NCI-H1436 treated with DMSO at 0.1 percent for 48 hours (cell line): ENCODE data around the gene TGM6.
A peak's percentile ranks its signal among the peaks of the same experiment; 100 is the strongest.

Experiments
- DNase-seq: peaks from one replicate; lab custom pipeline; 2025; lab: John Stamatoyannopoulos, UW

The TGM6 gene

DNA sequence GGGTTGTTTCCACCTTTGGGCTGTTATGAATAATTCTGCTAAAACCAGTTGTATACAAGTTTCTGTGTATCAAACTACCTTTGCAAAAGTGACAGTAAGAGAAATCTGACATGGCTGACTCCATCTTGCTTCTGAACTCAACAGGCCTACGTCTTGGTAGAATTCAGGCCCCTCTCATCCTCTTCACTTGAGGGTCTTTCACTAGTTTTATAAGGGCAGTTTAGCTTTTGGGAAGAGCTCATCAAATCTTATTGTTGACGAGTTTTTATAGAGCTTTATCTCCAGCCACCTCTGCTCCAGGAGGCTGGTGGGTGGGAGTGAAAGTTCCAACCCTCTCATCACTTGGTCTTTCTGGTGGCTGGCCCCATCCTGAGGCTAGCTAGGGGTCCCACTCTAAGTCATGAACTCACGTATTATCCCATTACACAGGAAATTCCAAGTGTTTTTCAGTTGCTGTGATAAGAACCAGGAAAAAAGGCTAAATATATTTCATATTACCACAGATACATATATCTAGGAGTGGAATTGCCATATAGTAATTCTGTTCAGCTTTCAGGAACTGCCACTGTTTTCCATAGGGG, 78.3 kb downstream of the TGM6 start:
- DNase-seq = no peak

- no peak for DNase-seq
Measured at GRCh38 chr20:2459981-2460751, 79.5 kb downstream of the TGM6 start.

GRCh38 chr20:2460752-2461424, 80.2 kb downstream of the TGM6 start:
- no peak for DNase-seq

- DNase-seq = no peak
Measured at GRCh38 chr20:2462484-2462883, 81.8 kb downstream of the TGM6 start.

DNA sequence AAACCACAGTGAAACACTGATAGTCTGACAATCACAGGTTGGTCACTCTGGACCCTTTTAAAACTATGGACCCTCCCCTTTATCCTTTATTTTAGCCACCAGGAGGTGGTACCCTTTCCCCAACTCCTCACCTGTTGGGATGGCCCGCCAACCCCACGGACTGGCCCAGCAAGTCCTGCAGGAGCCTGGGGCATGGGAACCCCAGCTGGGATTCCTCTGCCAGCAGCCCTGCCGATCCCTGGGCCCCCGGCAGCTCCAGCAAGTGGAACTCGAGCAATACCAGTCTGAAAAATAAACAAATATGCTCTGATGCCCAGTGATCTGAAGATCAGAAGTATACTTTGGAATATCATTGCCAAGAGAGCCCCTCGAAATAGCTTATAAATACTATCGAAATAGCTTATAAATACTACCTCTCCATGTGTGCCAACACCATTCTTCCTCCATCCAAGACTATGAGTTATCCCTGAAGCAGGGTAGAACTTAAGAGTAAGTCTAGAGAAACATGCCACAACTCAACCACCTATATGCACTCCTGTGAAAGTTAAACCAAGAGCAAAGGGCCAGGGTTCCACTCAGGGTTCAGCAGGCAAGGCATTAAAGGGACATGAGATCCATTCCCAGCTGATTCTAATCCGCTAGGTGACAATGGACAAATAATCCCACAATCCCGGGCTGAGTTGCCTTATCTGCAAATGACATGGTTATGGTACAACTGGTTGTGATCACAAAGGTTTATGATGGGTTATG, 83.1 kb downstream of the TGM6 start:
- DNase-seq = no peak

- DNase-seq = no peak
Measured at GRCh38 chr20:2465100-2465499, 84.4 kb downstream of the TGM6 start.

GRCh38 chr20:2467412-2467811, 86.7 kb downstream of the TGM6 start:
- DNase-seq = no peak

GRCh38 chr20:2468581-2469407, 88.1 kb downstream of the TGM6 start:
- no peak for DNase-seq

DNA sequence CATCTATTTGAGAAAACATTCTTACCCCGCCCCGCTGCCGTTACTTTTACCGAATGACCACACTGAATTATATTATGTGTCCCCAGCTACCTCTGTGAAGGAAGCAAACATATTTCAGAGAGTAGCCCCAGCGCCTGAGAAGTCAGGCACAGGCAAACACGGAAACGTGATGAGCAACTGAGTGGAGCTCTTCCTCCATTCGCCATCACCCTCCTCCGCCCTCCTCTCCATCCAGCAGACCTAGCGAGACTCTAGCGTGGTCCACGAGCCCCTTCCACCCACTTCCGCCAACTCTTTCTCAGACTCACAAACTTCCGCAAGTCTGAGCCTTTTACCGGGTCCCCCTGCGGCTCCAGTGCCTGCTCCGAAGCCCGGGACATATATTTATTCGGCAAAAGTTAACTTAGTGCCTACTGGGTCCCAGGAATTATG, 89.3 kb downstream of the TGM6 start:
- no peak for DNase-seq

- DNase-seq = peak; percentile 92
Measured at GRCh38 chr20:2470423-2471193, 89.9 kb downstream of the TGM6 start, which contains the start of gene SNRPB. Gene SNRPB (minus strand): TSS chr20:2470789. CDS start chr20:2470690, 99 bp downstream.

DNA sequence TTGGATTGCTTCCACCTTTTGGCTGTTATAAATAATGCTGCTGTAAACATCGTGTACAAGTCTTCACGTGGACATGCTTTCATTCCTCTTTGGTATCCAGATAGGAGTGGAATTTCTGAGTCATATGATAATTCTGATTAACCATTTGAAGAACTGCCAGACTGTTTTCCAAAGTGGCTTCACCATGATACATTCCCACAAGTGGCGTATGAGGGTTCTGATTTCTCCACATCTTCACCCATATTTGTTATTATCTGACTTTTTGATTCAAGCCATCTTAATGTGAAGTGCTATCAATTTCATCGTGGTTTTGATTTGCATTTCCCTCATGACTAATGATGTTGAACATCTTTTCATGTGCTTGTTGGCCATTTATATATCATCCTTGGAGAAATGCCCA, 92.8 kb downstream of the TGM6 start:
- no peak for DNase-seq

DNA sequence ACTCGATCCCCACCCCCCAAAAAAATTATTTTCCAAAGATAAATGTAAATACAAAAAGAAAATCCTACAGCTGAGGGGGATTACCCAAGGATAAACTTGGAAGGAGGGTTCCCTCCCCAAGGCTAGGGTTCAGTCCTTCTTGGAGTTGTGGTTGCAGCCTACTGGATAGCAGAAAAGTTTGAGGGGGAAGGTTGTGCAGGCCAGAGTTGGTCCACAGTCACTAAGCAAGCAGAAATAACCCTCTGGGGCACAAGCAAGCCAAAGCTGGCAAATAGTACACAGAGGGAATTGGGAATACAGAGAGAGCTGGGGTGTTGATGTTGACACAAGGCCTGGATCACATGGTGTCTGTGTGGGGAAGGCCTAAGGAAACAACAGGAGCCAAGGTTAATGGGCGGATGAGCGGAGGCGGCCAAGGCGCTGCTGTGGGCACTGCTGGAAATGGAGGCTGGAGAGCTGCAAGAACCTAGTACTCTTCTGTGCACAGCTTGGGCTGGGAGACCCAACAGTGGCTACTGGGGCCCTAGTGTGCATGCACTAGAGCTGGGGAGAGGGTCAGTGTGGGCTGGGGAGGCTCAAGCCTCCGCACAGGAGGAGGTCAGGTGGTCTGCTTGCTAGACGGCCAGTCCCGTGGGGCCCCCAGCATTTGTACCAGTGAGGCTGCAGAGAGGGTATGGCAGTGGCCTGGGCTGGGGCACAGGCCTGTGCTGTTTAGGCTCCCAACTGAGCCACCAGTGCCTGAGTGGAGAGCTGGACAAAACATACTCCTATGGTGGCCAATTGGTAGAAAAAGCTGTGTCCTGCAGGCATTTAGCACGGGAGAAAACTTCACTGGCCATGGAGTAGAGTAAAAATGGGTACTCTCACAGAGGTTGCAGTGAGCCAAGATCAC, 95.4 kb downstream of the TGM6 start:
- DNase-seq = no peak

DNA sequence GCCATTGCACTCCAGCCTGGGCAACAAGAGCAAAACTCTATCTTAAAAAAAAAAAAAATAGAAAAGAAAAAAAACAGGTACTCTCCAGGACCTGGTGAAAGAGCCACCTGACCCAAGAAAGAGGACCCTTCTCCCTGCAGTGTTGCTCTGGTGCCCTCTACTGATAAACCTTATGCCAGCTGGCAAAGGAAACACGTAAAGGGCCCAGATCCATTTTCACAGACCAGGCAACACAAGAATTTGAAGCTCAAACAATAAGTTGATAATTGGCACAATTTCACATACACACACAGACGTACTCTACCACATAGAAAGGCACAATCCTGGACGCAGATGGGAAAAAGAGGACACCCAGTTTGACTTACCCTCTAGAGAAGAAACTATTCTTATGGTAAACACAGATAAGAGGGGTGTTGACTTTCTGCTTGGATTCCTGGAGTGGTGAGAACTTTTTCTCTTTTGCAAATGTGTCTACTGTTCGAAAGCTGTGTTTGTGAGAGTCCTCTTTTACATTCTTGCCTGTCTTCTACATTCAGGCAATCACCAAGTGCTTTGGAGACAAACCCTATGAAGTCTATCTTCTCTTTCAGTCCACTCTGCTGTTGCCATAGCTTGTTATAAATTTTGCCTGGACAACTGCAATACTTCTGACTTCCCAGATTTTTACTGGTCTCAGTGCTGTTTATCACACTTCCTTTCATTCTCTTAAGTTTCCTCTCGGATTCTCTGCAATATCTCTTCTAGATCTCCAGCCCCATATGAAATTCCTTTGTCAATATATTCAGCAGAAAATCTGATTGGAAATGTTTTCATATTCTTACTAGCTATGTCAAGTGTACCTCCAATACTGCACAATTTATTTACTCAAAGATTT, 96.3 kb downstream of the TGM6 start:
- no peak for DNase-seq

GRCh38 chr20:2480381-2480780, 99.7 kb downstream of the TGM6 start:
- DNase-seq = no peak
